IMR-90 (cell line): ENCODE data around the gene PGS1. TPM values are rescaled to one million over a fixed set of nuclear protein-coding genes. Genes with fewer than 3 reads are reported as not detected.

Experiments used
- ATAC-seq: fragments of 200-7000 bp; cut with Tn5 transposase; 2 replicates; pipeline ENCODE4 v1.9.1; 2020; ENCODE audit warnings: low read depth, mild to moderate bottlenecking, moderate library complexity
- BruUV-seq: library from RNA; stranded (reverse); fragments of 400-500 nt; replicated peaks from 2 replicates; lab custom pipeline; 2021; lab: Mats Ljungman, UMichigan
- CTCF ChIA-PET: fragments of 300-600 bp; formaldehyde crosslinking; extraction: SDS; loops from one replicate; lab custom pipeline; 2021; ENCODE audit warnings: antibody characterized with exemption; lab: Yijun Ruan, JAX
- POLR2A ChIA-PET: fragments of 300-600 bp; sonication (Branson Sonifier 250); formaldehyde crosslinking; loops from one replicate; lab custom pipeline; 2022; ENCODE audit warnings: antibody characterized with exemption; ENCODE audit not compliant: unreplicated experiment; lab: Charles Lee
- DNase-seq: peaks from one replicate; pipeline ENCODE4 v3.0.0; 2013
- H2AFZ ChIP-seq: replicated peaks from 2 replicates; pipeline ENCODE3; 2013; ENCODE audit warnings: low read length, mild to moderate bottlenecking; ENCODE audit not compliant: poor library complexity
- H2AK5ac ChIP-seq: 2 replicates; pipeline ENCODE4 v1.6.1; 2013; ENCODE audit warnings: low read depth, low read length, inconsistent platforms
- H2AK9ac ChIP-seq: replicated peaks from 2 replicates; pipeline ENCODE3; 2013; ENCODE audit warnings: mild to moderate bottlenecking, low read depth, low read length, moderate library complexity; ENCODE audit not compliant: poor library complexity
- H2BK120ac ChIP-seq: 2 replicates; pipeline ENCODE4 v1.6.1; 2013; ENCODE audit warnings: low read depth, low read length, inconsistent platforms
- H2BK15ac ChIP-seq: 3 replicates; pipeline ENCODE4 v1.6.1; 2013; ENCODE audit warnings: low read depth, low read length, inconsistent platforms
- H2BK20ac ChIP-seq: 2 replicates; pipeline ENCODE4 v1.6.1; 2013; ENCODE audit warnings: low read depth, mild to moderate bottlenecking, inconsistent platforms, low read length, moderate library complexity
- H2BK5ac ChIP-seq: 2 replicates; pipeline ENCODE4 v1.6.1; 2013; ENCODE audit warnings: mild to moderate bottlenecking, low read depth, low read length, inconsistent platforms; ENCODE audit not compliant: poor library complexity, severe bottlenecking
- H3K14ac ChIP-seq: replicated peaks from 2 replicates; pipeline ENCODE4 v1.6.1; 2013; ENCODE audit warnings: low read depth, low read length, inconsistent platforms
- H3K18ac ChIP-seq: 2 replicates; pipeline ENCODE4 v1.6.1; 2013; ENCODE audit warnings: low read depth, low read length, control low read depth
- H3K23ac ChIP-seq: 2 replicates; pipeline ENCODE4 v1.6.1; 2013; ENCODE audit warnings: low read depth, low read length, inconsistent platforms
- H3K27ac ChIP-seq: 2 replicates; pipeline ENCODE4 v1.5.1; 2013; ENCODE audit warnings: mild to moderate bottlenecking, control low read depth, low read length; ENCODE audit not compliant: insufficient read depth
- H3K27me3 ChIP-seq: 2 replicates; pipeline ENCODE4 v1.6.1; 2013; ENCODE audit warnings: low read length; ENCODE audit not compliant: control insufficient read depth, insufficient read depth
- H3K36me3 ChIP-seq: 2 replicates; pipeline ENCODE4 v1.6.1; 2013; ENCODE audit warnings: low read length, mixed read lengths; ENCODE audit not compliant: control insufficient read depth, insufficient read depth
- H3K4ac ChIP-seq: 2 replicates; pipeline ENCODE4 v1.6.1; 2013; ENCODE audit warnings: low read depth, low read length, inconsistent platforms
- H3K4me1 ChIP-seq: 2 replicates; pipeline ENCODE4 v1.6.1; 2013; ENCODE audit warnings: low read length, mixed read lengths; ENCODE audit not compliant: control insufficient read depth, insufficient read depth
- H3K4me2 ChIP-seq: 2 replicates; pipeline ENCODE4 v1.6.1; 2013; ENCODE audit warnings: low read depth, mild to moderate bottlenecking, control low read depth, low read length, moderate library complexity
- H3K4me3 ChIP-seq: 2 replicates; pipeline ENCODE4 v1.5.1; 2013; ENCODE audit warnings: low read depth, mild to moderate bottlenecking, control low read depth, low read length, moderate library complexity; ENCODE audit not compliant: insufficient read depth
- H3K56ac ChIP-seq: 2 replicates; pipeline ENCODE4 v1.6.1; 2013; ENCODE audit warnings: low read length, inconsistent platforms; ENCODE audit not compliant: insufficient read depth; ENCODE audit errors: extremely low read depth
- H3K79me1 ChIP-seq, 2 experiments: 2 replicates each; pipeline ENCODE4 v1.6.1; 2013; ENCODE audit warnings: low read length in 2 of 2, inconsistent platforms in 1 of 2, low read depth in 1 of 2
- H3K9ac ChIP-seq: 2 replicates; pipeline ENCODE4 v1.6.1; 2013; ENCODE audit warnings: low read depth, low read length, control low read depth
- H3K9me1 ChIP-seq: 2 replicates; pipeline ENCODE4 v1.6.1; 2013; ENCODE audit warnings: low read length, inconsistent platforms; ENCODE audit not compliant: insufficient read depth
- H3K9me3 ChIP-seq: 2 replicates; pipeline ENCODE4 v1.6.1; 2013; ENCODE audit warnings: low read length; ENCODE audit not compliant: control insufficient read depth, insufficient read depth
- H4K20me1 ChIP-seq: 2 replicates; pipeline ENCODE4 v1.6.1; 2013; ENCODE audit warnings: low read length, inconsistent platforms; ENCODE audit not compliant: insufficient read depth
- H4K5ac ChIP-seq: 2 replicates; pipeline ENCODE4 v1.6.1; 2013; ENCODE audit warnings: mild to moderate bottlenecking, low read depth, low read length, control low read depth
- H4K8ac ChIP-seq, 2 experiments: 2 replicates each; pipeline ENCODE4 v1.6.1; 2013; ENCODE audit warnings: low read depth in 2 of 2, low read length in 2 of 2, control low read depth in 1 of 2, inconsistent platforms in 1 of 2
- H4K91ac ChIP-seq: 2 replicates; pipeline ENCODE4 v1.6.1; 2013; ENCODE audit warnings: low read depth, low read length, inconsistent platforms; ENCODE audit not compliant: insufficient read depth
- BHLHE40 ChIP-seq: fragments of 150-350 bp; IDR thresholded peaks from 2 replicates; pipeline ENCODE4 v1.6.1; 2016; ENCODE audit warnings: mild to moderate bottlenecking, low read depth, low read length
- CEBPB ChIP-seq: IDR thresholded peaks from 2 replicates; pipeline ENCODE4 v1.6.1; 2012; ENCODE audit warnings: low read depth, low read length, improper control_type of control experiment
- CHD1 ChIP-seq: IDR thresholded peaks from 2 replicates; pipeline ENCODE4 v1.6.1; 2012; ENCODE audit warnings: low read depth, low read length, improper control_type of control experiment
- FOS ChIP-seq: fragments of 150-350 bp; IDR thresholded peaks from 2 replicates; pipeline ENCODE4 v1.6.1; 2016; ENCODE audit warnings: low read depth, low read length
- MAZ ChIP-seq: IDR thresholded peaks from 2 replicates; pipeline ENCODE4 v1.6.1; 2012; ENCODE audit warnings: low read depth, mild to moderate bottlenecking, low read length, improper control_type of control experiment, moderate library complexity, borderline replicate concordance
- MXI1 ChIP-seq: IDR thresholded peaks from 2 replicates; pipeline ENCODE4 v1.6.1; 2012; ENCODE audit warnings: low read depth, mild to moderate bottlenecking, low read length, moderate library complexity, borderline replicate concordance
- POLR2A ChIP-seq: IDR thresholded peaks from 2 replicates; pipeline ENCODE4 v1.6.1; 2012; ENCODE audit warnings: mild to moderate bottlenecking, low read depth, low read length
- RFX5 ChIP-seq: IDR thresholded peaks from 2 replicates; pipeline ENCODE4 v1.8.0; 2012; ENCODE audit warnings: low read depth, mild to moderate bottlenecking, low read length, moderate library complexity
- SMC3 ChIP-seq: fragments of 150-350 bp; IDR thresholded peaks from 2 replicates; pipeline ENCODE4 v1.6.1; 2016; ENCODE audit warnings: low read depth, mild to moderate bottlenecking, antibody characterized with exemption, low read length, moderate library complexity
- WGBS, 2 experiments: methylation state at CpG; one replicate each; pipeline versions ENCODE4 v1.1.5 to v1.1.7; 2013; ENCODE audit warnings: missing lambda C conversion rate in 2 of 2; ENCODE audit not compliant: insufficient read length in 1 of 2; ENCODE audit errors: extremely low coverage in 2 of 2; 5-methylcytosine and 5-hydroxymethylcytosine counted together
- dilution Hi-C: fragments of 300-500 bp; cut with HindIII; formaldehyde crosslinking; loops from one replicate; pipeline ENCODE4 v1.14.3; 2018; ENCODE audit warnings: low sequenced_read_pairs; ENCODE audit not compliant: unreplicated experiment
- in situ Hi-C: fragments of 300-500 bp; cut with MboI; formaldehyde crosslinking; loops from 3 replicates; pipeline ENCODE4 v1.14.3; 2019; ENCODE audit warnings: low sequenced_read_pairs, inconsistent platforms, mixed read lengths
- intact Hi-C: fragments of 100-400 bp; cut with micrococcal nuclease; formaldehyde crosslinking; loops from 2 replicates; pipeline ENCODE4 v1.10.0; 2022
- polyA plus RNA-seq, 3 experiments: library from polyadenylated mRNA; depleted of rRNA; stranded (reverse); fragments of >200 nt; gene quantifications; 2 replicates each; pipeline ENCODE4 v1.2.3, GENCODE V29; 2012; ENCODE audit warnings: low replicate concordance in 1 of 3
- total RNA-seq: library from RNA; depleted of rRNA; stranded (reverse); fragments of >200 nt; gene quantifications from 2 replicates; pipeline ENCODE4 v1.2.3, GENCODE V29; 2012
- TF ChIP-seq, protein P1 (sequence below): conservative IDR thresholded peaks from 2 replicates; pipeline ENCODE4 v1.5.1; 2012; ENCODE audit warnings: mild to moderate bottlenecking, low read depth, low read length, improper control_type of control experiment
- TF ChIP-seq, protein P2 (sequence below): fragments of 150-350 bp; IDR thresholded peaks from 2 replicates; pipeline ENCODE4 v1.6.1; 2017; ENCODE audit warnings: mild to moderate bottlenecking, antibody characterized with exemption, low read length, low read depth

Gene PGS1
- total and polyA plus RNA-seq, 2 of the 4 experiments (the other 2 are of a cell fraction) = 18.5 to 43.2 TPM

GRCh38 chr17:78391051-78391431 is 12.6 kb downstream of the PGS1 start (continued):
- TF ChIP-seq, protein P1, sequence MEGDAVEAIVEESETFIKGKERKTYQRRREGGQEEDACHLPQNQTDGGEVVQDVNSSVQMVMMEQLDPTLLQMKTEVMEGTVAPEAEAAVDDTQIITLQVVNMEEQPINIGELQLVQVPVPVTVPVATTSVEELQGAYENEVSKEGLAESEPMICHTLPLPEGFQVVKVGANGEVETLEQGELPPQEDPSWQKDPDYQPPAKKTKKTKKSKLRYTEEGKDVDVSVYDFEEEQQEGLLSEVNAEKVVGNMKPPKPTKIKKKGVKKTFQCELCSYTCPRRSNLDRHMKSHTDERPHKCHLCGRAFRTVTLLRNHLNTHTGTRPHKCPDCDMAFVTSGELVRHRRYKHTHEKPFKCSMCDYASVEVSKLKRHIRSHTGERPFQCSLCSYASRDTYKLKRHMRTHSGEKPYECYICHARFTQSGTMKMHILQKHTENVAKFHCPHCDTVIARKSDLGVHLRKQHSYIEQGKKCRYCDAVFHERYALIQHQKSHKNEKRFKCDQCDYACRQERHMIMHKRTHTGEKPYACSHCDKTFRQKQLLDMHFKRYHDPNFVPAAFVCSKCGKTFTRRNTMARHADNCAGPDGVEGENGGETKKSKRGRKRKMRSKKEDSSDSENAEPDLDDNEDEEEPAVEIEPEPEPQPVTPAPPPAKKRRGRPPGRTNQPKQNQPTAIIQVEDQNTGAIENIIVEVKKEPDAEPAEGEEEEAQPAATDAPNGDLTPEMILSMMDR = no peak
- TF ChIP-seq CEBPB = no peak
- no peak for TF ChIP-seq RFX5
- no peak for TF ChIP-seq POLR2A

DNA sequence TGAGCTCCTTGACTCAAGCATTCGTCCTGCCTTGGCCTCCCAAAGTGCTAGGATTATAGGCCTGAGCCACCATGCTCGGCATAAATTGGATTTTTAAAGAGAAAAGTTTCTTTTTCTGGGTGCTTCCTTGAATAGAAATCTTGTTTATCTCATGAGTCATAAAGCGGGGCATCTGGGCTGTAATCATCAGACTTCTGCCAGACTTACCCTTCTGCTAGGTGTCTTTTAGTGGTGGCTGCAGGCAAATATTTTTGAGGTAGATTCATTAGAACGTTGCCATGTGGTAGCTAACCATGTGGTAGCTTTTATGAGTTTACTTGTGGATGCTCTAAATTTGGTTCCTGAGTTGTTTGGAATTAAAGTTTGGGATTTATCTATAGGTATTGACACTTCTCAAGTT is 13.4 kb downstream of the PGS1 start:
- 0 out of 2 replicates have a peak overlapping the region, but pooled peaks have one; percentile 31 for H3K9ac ChIP-seq
- peak overlapping the region; percentile 67 for H3K4me2 ChIP-seq
- TF ChIP-seq FOS = peak; percentile 86
- peak; percentile 3; the same call in 1 of the 2 replicates for TF ChIP-seq POLR2A
- TF ChIP-seq CEBPB = no peak
- TF ChIP-seq, protein P2, sequence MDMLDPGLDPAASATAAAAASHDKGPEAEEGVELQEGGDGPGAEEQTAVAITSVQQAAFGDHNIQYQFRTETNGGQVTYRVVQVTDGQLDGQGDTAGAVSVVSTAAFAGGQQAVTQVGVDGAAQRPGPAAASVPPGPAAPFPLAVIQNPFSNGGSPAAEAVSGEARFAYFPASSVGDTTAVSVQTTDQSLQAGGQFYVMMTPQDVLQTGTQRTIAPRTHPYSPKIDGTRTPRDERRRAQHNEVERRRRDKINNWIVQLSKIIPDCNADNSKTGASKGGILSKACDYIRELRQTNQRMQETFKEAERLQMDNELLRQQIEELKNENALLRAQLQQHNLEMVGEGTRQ = no peak
- no peak for TF ChIP-seq SMC3
- TF ChIP-seq BHLHE40 = peak; percentile 41; the same call in 1 of the 2 replicates
- peak; percentile 79; the same call in 1 of the 2 replicates for TF ChIP-seq MXI1
- TF ChIP-seq RFX5 = no peak
- no peak for TF ChIP-seq CHD1
- TF ChIP-seq, protein P1 = no peak
- no peak for TF ChIP-seq MAZ

More for the DNA sequence above, 13.4 kb downstream of the PGS1 start:
- POLR2A ChIA-PET = no interaction called here
- H3K23ac ChIP-seq = peak overlapping the region; percentile 55; the same call in 1 of the 2 replicates
- ATAC-seq (peak; percentile 12), DNase-seq (peak; percentile 89)
- CTCF ChIA-PET = interaction anchor here (0.6 to 2.8 kb wide), 4 partner anchors 19 to 522 kb away, joined by 3 to 10 read pairs (median 5); no protein-coding TSS in a partner anchor
- H2BK15ac ChIP-seq = peak overlapping the region; percentile 62; the same call in 1 of the 3 replicates
- WGBS, 2 experiments = 0% methylated on average over 2 of the region's 4 CpGs; no CpG with 5 or more reads in 1 of the 2 experiments
- peak overlapping the region; percentile 67 for H3K18ac ChIP-seq
- H4K91ac ChIP-seq = 0 out of 2 replicates have a peak overlapping the region, but pooled peaks have one; percentile 47
- H2BK20ac ChIP-seq = peak overlapping the region; percentile 91
- peak overlapping the region; percentile 81 for H2BK5ac ChIP-seq
- H3K36me3 ChIP-seq = peaks cover 15% of the 10 kb centered on the region
- peak overlapping the region; percentile 95 for H2BK120ac ChIP-seq
- no peak overlapping the region for H2AFZ ChIP-seq
- dilution Hi-C loops = no loop called here
- intact Hi-C loops = no loop called here
- H3K4me3 ChIP-seq = no peak overlapping the region
- peaks cover 34% of the 10 kb centered on the region for H4K20me1 ChIP-seq
- peak overlapping the region; percentile 37; the same call in 1 of the 2 replicates for H3K56ac ChIP-seq
- peaks cover 36 to 87% of the 10 kb centered on the region in 2 experiments for H3K79me1 ChIP-seq
- H3K4ac ChIP-seq = peak overlapping the region; percentile 92
- H2AK9ac ChIP-seq = no peak overlapping the region
- peaks cover 51% of the 10 kb centered on the region for H3K9me1 ChIP-seq
- H3K27ac ChIP-seq = peak overlapping the region; percentile 82
- H3K4me1 ChIP-seq = peaks cover 34% of the 10 kb centered on the region
- H3K14ac ChIP-seq = peak overlapping the region; percentile 79
- H2AK5ac ChIP-seq = peak overlapping the region; percentile 96; the same call in 1 of the 2 replicates
- in situ Hi-C loops = no loop called here
- H4K5ac ChIP-seq = no peak overlapping the region; the same call in 1 of the 2 replicates
- no peaks in the 10 kb centered on the region for H3K9me3 ChIP-seq
- H4K8ac ChIP-seq = peak overlapping the region; percentile 7 to 54; a peak in 3 of 4 replicates
- H3K27me3 ChIP-seq = no peaks in the 10 kb centered on the region
- no TSS peak for BruUV-seq
